ENCODE data around the gene CBLN3.

Gene CBLN3

GRCh38 chr14:24398653-24399446 lies 30.6 kb downstream of the CBLN3 start, which contains the start of gene NYNRIN:
Gene NYNRIN (plus strand): TSS chr14:24399003. CDS start chr14:24399247, 244 bp downstream.
- no peak for TF ChIP-seq CTCF (IDR thresholded peaks at IDR 0.05; ENCODE audit: low read depth, low read length)
- no peak for TF ChIP-seq EZH2phosphoT487 (IDR thresholded peaks at IDR 0.05; ENCODE audit: low read depth)
- H3K4me2 ChIP-seq (ENCODE audit: low read length), result peak within 1 kb of the TSS; percentile 80
- H3K4me1 ChIP-seq (ENCODE audit: low read length), result no peaks in the 10 kb centered on the region
- peak within 1 kb of the TSS; percentile 68; the same call in 1 of the 2 replicates for H2AFZ ChIP-seq (ENCODE audit: low read depth, low read length)
- H3K9ac ChIP-seq (ENCODE audit: low read length), result peak within 1 kb of the TSS; percentile 40
- H3K79me2 ChIP-seq (ENCODE audit: low read length), result no peaks in the 10 kb centered on the region
- H4K20me1 ChIP-seq (ENCODE audit: insufficient read depth, low read length), result no peaks in the 10 kb centered on the region
- H3K36me3 ChIP-seq (replicated peaks; ENCODE audit: low read depth, low read length), result no peaks in the 10 kb centered on the region
- H3K9me3 ChIP-seq (ENCODE audit: insufficient read depth, low read length), result no peaks in the 10 kb centered on the region
- peaks cover 14% of the 10 kb centered on the region; the same call in 1 of the 2 replicates for H3K27me3 ChIP-seq (ENCODE audit: low read depth, low read length)
- H3K4me3 ChIP-seq (ENCODE audit: low read length), result peak within 1 kb of the TSS; percentile 76
- no peak within 1 kb of the TSS for H3K27ac ChIP-seq (ENCODE audit: low read length)

GRCh38 chr14:24398293-24398652 lies 31.2 kb downstream of the CBLN3 start:
- no peaks in the 10 kb centered on the region for H3K4me1 ChIP-seq (ENCODE audit: low read length)
- H3K79me2 ChIP-seq (ENCODE audit: low read length), result no peaks in the 10 kb centered on the region
- no peak overlapping the region; the same call in 1 of the 2 replicates for H3K9ac ChIP-seq (ENCODE audit: low read length)
- H3K4me2 ChIP-seq (ENCODE audit: low read length), result peak overlapping the region; percentile 80; the same call in 1 of the 2 replicates
- peaks cover 13% of the 10 kb centered on the region for H3K27me3 ChIP-seq (ENCODE audit: low read depth, low read length)
- no peaks in the 10 kb centered on the region for H3K36me3 ChIP-seq (replicated peaks; ENCODE audit: low read depth, low read length)
- H4K20me1 ChIP-seq (ENCODE audit: insufficient read depth, low read length), result no peaks in the 10 kb centered on the region
- no peak overlapping the region for H2AFZ ChIP-seq (ENCODE audit: low read depth, low read length)
- H3K4me3 ChIP-seq (ENCODE audit: low read length), result peak overlapping the region; percentile 76; the same call in 1 of the 2 replicates
- no peak for TF ChIP-seq CTCF (IDR thresholded peaks at IDR 0.05; ENCODE audit: low read depth, low read length)
- TF ChIP-seq EZH2phosphoT487 (IDR thresholded peaks at IDR 0.05; ENCODE audit: low read depth), result no peak
- H3K27ac ChIP-seq (ENCODE audit: low read length), result no peak overlapping the region
- no peaks in the 10 kb centered on the region for H3K9me3 ChIP-seq (ENCODE audit: insufficient read depth, low read length)

- H3K36me3 ChIP-seq (replicated peaks; ENCODE audit: low read depth, low read length), result no peaks in the 10 kb centered on the region
- H4K20me1 ChIP-seq (ENCODE audit: insufficient read depth, low read length), result no peaks in the 10 kb centered on the region
- TF ChIP-seq EZH2phosphoT487 (IDR thresholded peaks at IDR 0.05; ENCODE audit: low read depth), result no peak
- TF ChIP-seq CTCF (IDR thresholded peaks at IDR 0.05; ENCODE audit: low read depth, low read length), result no peak
- H3K27me3 ChIP-seq (ENCODE audit: low read depth, low read length), result peaks cover 9% of the 10 kb centered on the region; the same call in 1 of the 2 replicates
- H3K79me2 ChIP-seq (ENCODE audit: low read length), result no peaks in the 10 kb centered on the region
- H3K9ac ChIP-seq (ENCODE audit: low read length), result no peak overlapping the region
- no peak overlapping the region for H3K4me2 ChIP-seq (ENCODE audit: low read length)
- no peaks in the 10 kb centered on the region for H3K9me3 ChIP-seq (ENCODE audit: insufficient read depth, low read length)
- no peak overlapping the region for H2AFZ ChIP-seq (ENCODE audit: low read depth, low read length)
- no peak overlapping the region for H3K4me3 ChIP-seq (ENCODE audit: low read length)
- H3K27ac ChIP-seq (ENCODE audit: low read length), result no peak overlapping the region
- H3K4me1 ChIP-seq (ENCODE audit: low read length), result no peaks in the 10 kb centered on the region
These were observed 31.7 kb downstream of the CBLN3 start for GRCh38 chr14:24397639-24398292.

Data from OCI-LY3 (cell line).